GM21390 (cell line): ENCODE data around the gene MGLL.

Source experiments
- ATAC-seq: cut with Tn5 transposase; IDR thresholded peaks from one replicate; pipeline ENCODE4 v1.9.1; 2021; ENCODE audit not compliant: unreplicated experiment

MGLL gene

DNA sequence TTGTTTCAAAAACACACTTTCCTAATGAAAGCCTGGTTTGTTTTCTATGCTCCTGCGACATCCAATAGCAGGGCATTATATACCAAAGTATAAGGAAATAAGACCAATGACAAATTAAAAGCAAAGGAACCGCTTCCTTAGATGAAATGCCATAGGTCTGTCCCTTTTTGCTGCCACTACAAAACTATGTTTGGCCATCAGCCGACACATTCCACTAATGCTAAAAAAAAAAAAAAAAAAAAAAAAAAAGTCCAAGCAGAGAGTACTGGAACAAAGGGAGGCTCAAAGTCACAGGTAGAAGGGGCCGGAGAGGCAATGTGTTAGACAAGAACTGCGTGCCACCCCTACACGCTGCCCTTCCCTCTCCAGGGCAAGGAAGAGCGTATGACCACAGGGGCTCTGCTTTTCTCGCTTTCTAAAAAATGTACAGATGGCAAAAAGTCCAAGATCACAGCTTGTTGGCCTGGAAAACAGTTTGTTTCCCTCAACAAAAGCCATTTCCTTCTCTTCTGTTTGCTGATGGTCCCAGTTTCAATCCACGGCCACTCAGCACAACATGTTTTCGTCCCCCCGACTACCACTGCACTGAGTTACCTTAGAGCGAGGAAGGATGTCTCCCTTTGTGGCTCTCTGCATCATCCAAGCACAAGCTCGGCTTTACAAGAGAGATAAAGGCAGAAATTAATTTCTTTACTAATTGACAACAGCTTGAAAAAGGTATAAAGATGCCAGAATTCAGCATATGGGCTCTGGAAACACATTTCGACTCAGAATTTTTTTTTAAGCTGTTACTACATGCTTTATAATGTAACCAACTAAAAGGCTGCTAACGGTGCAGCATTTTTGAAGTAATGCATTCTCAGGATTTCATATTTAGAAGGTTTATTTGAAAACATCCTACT is 78.7 kb downstream of the MGLL start:
- ATAC-seq, result no peak

DNA sequence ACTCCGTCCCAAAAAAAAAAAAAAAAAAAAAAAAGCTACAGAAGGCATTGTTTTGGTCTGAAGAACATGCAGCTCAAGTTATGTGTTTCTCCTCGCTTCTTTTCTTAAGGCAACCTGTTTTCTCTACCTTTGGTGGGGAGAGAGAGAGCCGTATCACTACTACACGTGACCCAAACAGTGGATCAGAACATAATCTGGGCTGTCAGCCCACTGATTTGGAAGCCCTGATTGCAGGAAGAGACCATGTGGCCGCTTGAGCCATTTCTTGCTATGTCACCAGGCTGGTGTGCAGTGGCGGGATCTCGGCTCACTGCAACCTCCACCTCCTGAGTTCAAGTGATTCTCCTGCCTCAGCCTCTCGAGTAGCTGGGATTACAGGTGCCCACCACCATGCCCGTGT is 79.7 kb downstream of the MGLL start:
- ATAC-seq, result no peak

DNA sequence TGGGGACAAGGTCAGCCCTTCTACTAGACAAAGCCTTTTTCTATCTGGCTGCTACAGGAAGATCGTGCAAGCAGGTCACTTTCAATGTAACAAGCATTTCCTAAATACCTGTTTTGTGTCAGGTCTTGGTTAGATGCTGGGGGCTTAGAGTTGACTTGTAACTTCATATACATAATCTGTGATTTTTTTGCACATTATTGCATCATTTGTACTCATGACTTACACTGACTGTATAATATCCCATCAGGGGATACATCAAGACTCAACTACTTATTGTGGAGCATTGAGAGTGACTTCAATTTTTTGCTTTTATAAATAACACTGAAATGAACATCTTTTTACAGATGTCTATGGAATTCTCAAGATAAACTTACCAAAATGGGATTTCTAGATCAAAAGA is 80.6 kb downstream of the MGLL start:
- ATAC-seq, result no peak

DNA sequence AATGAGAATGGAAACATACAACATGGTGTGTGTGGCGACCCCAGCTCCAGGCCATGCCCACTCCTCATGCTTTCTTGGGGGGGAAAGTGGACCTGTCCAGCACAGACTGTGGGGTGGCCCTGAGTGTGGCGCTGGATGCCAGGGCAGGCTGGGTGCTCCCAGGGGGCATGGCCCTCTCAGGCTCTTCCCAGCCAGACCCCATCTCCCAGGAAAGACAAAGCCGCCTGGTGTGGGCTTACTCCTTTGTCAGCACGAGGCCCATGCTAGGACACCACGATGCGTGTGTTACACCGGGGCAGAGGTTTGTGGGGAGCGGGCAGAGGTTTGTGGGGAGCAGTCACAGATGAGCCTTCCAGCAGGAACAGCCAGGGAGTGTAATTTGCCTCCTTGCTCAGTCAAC is 81.1 kb downstream of the MGLL start:
- no peak for ATAC-seq

DNA sequence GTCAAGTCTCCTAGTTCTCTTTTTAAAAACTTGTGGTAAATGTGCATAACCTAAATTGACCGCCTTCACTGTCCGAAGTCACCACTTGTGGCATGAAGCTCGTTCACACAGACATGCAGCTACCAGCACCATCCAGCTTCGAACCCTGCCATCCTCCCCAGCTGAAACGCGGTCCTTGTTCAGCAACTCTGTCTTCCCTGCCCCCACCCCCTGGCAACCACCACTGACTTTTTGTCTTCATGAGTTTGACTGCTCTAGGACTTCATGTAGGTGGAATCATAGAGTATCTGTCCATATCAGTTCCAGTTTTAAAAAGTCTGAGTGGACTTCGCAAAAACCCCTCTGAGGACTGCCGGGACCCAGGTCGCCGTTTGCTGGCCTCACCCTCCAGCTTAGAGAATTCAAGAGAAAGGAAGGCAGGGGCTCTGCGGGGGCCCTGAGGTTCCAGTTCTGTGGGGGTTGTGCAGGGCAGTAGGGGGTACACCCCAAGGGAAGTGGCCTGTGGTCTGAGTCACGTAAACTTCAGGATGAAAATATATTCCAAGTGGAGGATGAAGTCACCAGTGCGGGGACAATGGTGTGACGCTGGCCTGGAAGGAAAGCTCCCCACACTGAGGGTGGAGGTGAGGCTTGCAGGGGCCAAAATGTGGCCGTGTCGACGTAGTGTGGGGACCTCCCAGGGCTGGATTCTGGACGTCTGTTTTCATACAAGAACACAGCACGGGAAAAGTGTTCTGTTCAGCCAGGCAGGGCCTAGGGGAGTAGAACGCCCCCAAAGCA is 82.0 kb downstream of the MGLL start:
- no peak for ATAC-seq

DNA sequence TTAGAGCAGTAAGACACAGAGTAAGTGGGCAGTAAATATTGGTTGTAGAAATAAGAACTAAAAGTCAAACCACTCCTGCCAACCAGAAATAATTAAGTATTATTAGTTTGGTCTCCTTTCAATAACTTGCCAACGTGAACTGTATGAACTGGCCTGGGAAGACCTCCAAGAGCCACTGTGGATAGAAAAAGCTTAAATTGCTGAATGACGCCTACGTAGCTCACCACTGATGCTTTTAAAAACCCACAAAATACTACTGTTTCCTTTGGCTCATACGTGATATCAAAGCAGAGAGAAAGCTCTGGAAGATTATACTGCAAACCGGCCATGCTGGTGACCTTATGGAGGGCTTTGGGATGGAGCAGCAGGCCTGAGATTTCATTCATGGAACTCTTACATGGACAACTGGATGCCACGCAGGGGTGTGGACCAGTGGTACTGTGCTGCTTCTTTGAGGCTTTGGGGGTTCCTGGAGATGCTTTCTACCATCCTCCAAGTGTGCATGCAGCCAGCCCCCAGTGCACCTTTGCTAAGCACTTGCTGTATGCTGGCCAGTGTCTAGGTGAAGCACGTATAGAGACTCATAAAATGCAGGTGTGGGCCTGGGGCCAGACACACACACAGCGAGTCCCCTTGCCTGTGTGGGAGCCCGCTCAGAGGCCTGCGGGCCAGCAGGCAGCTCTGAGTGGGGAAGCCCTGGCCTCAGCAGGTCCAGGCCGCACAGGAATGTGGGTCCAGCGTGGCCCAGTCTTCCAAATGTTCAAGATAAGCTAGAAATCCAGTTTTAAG is 82.8 kb downstream of the MGLL start:
- no peak for ATAC-seq

DNA sequence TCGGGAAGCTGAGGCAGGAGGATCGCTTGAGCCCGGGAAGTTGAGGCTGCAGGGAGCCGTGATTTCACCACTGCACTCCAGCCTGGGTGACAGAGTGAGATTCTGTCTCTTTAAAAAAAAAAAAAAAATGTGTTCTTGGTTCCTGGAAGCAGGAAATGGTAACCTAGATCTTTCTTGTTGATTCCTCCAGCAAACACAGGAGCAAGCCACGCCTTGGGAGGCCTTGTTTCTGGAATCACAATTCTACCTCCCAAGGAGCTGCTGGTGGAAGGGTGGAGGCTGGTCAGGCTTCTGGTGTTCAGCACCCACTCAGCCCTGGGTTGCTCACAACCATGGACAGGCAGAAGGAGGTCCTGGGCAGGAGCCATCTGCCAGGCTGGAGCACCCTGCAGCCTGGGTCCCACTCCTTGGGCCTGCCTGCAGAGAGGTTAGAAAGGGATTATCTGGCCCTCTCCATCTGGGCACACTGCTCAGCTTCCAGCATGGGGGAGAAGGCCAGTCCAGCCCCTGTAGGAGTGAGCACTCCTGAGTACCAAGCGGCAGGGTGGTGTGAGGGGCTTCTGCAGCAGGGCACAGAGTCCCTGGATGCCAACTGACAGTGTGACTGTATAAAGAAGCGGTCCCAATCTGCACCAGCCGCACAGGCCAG is 84.0 kb downstream of the MGLL start:
- no peak for ATAC-seq

DNA sequence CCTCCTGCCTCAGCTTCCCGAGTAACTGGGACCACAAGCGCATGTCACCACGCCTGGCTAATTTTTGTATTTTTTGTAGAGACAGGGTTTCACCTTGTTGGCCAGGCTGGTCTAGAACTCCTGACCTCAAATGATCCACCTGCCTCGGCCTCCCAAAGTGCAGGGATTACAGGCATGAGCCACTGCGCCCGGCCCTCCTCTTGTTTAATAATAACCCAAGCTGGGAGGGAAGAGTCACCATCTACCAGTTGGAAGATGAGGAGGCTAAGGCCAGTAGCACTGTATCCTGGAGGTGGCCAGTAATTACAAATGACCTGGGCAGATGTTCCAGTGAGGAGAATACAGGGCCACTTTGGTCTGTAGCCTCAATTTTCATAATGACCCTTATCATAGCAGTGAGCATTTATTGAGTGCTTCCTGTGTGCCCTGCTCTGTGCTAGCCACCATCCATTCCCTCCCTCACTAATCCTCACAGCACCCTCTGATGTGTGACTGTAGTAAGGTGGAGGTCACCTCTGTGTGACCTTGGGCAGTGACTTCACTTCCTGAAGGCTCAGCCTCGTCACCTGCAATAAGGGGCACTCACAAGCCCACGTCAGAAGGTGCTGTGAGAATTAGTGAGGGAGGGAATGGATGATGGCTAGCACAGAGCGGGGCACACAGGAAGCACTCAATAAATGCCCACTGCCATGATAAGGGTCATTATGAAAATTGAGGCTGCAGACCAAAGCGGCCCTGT is 85.3 kb downstream of the MGLL start:
- no peak for ATAC-seq

DNA sequence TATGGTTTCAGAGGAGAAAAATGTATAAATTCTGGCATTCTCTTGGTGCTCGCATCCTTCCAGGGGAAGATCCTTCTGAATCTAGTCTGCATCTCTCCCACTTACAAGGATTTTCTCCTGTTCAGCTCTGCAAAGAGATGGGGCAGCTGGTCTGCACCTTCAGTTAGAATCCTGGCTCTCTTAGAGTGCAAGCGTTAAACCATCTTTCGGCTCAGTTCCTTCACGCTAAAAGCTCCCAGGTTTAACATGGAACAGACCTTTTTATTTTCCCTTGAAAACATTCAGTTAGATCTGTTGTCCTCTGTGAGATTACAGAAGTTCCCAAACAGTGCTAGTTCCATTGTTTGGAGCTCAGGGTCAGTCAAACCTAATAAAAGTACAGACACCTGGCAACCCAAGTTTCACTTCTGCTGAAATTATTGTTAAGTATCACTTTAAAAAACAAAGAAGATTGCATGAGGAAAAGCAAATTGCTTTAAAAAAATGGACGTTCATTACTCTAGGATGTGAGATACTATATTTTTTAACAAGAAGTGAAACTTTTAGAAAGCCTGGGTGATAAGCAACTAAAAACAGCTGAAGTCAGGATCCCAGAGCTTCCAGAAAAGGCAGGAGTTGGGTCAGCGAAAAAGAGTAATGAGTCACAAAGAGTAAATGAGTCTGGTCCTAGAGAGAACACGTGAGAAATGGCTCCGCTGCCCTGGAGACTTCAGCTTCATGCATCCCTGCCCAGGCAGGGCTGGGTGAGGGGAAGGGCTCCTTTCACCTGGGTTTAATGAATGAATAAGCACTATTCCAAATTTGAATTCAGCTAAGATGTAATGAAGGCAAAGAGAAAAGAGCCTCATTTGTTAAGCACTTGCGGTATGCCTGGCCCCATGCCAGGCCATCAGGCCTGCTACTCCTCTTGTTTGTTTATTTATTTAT is 86.3 kb downstream of the MGLL start:
- ATAC-seq, result peak; percentile 75

DNA sequence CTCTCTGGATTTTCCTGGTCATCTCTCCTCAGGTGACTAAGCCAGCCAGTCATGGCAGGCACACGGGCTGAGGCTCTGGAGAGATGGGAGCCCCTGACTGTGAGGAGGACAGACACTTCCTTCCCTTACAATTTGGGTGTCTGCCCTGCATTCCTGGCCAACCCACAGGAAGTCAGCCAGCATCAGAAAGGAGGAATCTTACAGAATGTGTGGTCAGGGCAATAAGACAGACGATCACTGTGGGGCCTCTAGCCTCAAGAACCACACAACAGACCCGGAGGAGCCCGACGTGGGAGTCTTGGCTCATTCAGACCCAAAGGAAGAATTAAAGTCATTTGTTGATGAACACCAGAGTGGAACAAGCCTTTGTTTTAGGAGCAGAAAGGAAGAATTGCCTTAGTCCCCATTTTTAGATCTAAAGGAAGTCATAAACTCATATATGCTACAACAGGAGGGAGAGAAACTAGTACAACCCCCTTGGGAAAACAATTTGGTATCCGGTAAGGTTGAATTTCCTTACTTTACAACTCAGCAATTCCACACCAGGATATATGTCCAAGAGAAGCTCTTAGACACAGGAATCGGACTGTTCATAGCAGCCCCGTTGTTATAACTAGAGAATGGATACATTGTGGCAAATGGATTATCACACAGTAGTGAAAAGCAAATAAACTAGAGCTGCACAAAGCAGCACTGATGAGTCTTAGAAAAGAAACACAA is 87.4 kb downstream of the MGLL start:
- no peak for ATAC-seq

DNA sequence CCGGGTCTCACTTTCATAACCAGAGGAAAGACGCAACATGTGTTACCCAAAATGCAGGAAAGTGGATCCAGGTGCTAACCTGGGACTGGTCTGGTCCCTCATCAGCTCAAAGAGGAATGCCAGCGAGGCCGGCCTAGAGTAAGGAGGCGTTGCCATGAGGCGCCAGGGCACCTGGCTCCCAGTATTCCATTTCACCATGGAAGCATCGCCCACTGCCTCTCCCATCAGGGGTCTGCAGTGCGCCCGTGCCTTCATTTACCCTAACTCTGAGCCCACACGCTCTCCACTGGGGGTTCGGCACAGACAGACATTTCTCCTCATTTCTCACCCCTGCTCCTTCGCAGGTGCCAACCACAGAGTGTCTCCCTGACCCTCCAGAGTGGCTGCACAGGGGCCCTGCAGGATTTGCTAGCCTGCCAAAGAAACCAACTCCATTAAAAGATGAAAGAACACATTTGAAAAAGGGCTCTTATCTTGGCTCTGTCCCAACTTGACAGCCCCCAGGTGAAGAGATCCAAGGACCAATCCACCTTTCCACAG is 88.1 kb downstream of the MGLL start:
- ATAC-seq, result no peak

DNA sequence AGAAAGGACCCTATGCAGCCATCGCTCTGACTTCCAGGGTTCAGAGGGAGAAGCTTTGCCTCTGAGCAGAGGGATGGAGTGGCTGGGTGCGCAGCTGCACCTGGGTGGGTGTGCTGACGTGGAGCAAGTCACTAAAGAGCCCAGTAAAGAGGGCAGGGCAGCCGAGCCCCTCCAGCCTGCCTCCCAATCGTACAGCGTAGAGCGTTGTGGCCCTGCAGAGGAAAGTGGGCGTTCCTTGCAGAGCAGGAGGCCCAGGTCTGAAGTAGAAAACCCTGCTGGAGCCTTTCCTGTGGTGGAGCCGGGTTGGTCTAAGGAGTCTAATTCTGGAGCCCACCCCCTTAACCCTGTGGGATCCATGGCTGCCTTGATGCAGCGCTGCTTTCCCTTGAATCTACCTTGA is 88.5 kb downstream of the MGLL start:
- no peak for ATAC-seq

DNA sequence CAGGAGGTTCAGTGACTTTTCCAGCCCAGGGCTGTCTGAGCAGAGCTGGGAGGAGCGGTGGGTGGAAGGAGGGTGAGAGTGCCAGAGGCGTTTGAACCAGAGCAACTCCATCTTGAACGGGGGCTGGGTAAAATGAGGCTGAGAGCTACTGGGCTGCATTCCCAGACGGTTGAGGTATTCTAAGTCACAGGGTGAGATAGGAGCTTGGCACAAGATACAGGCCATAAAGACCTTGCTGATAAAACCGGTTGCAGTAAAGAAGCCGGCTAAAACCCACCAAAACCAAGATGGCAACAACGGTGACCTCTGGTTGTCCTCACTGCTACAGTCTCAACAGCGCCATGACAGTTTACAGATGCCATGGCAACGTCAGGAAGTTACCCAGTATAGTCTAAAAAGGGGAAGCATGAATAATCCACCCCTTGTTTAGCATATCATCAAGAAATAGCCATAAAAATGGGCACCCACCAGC is 89.4 kb downstream of the MGLL start:
- no peak for ATAC-seq

DNA sequence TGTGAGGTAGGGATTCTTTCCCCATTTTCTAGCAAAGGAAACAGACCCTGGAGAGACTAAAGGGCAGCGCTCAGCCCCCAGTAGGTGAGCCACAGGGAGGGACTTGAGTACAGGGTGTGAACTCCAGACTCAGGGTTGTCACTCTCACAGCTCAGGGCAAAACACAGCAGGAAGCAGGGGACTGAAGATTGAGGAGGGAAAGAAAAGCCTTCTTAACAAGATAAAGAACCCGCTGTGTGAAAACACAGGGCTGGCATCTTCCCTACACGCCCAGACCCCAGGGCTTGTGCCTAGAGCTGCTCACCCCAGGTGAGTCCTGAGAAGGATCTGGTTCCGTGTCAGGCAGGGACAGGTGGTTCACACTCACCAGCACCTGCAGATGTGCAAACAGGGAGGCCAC is 90.0 kb downstream of the MGLL start:
- ATAC-seq, result no peak

DNA sequence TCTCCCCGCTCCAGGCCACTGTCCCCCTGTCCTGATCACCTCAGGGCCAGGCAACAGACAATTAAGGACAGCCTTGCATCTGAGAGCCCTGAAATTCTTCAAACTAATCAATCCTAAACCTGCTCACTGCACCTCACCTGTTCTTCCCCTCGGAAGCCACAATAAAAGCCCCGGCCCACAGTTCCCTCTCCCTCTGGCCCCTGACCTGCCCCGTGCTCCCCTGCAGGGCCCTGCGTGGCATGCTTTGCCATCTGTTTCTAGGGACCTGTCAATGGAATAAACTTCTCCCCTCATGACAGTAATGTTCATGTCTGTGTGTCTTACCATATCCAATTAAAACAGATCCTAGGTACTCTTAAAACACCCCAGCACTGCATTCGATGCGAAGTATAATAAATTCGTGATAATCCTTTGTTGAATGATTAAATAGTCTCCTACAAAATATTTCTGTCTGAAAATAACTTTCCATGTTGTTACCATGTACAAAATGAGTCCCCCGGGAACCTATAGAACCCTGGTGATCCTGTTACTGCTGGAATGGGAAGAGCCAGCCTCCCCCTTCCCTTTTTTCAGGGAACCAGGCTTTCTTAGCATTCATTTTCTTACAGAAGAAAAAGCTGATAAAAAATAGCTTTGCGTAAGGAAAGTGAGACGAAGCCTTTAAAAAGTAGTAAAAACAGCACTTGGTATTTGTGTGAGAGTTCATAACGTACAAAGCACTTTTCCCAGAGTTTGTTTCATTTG is 90.6 kb downstream of the MGLL start:
- ATAC-seq, result no peak

DNA sequence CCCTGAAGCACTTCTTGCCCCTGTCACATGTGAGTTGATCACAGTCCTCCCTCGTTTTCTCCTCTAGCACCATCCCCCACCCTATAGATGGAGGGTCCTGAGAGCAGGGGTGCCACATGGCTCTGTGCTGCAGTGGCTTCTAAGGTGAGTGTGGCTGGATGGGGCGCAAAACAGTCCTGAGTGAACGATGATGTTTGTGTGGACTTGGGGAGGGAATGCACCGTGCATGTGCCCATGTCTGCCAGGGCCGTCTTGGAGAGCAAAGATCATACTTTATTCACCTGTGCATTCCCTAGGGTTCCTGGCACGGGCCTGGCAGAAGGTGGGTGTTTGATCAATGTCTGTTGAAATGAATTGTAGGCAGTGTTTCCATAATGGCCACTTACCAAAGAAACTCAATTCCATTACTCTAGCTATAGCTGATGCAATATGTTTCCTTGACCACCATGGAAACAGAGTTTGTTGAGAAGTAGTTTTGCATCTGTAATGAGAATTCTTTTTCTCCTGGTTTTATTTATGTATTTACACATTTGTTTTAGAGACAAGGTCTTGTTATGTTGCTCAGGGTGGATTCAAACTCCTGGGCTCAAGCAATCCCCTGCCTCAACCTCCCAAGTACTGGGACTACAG is 91.5 kb downstream of the MGLL start:
- no peak for ATAC-seq

DNA sequence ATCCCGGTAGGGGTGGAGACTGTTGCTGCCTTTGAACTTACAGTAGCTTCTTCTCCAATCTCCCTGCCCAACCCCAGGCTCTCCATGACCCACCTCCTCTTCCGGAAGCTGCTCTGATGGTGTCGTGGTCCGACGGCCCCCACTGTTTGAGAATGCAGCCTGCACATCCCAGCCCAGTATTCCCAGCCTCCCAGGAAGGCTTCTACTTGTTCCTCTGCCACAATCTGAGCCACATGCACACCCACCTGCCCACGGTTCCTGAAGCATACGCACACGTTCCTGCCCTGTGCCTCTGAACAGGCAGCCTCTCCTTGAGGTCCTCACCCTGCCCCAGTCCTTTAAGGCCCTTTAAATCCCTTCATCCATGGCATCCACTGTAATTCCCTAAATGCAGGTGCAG is 92.1 kb downstream of the MGLL start:
- no peak for ATAC-seq
